CD4-positive, CD25-positive, alpha-beta regulatory T cell (primary cell): ENCODE data around the gene GH2. TPM values are rescaled to one million over a fixed set of nuclear protein-coding genes. Genes with fewer than 3 reads are reported as not detected.

Experiments
- ATAC-seq, 2 donors: fragments of 150-1000 bp; cut with Tn5 transposase; one replicate each; pipeline ENCODE4 v1.10.0; 2021; ENCODE audit warnings: low read depth in 2 of 2, moderate number of reproducible peaks in 2 of 2, moderate library complexity in 1 of 2
- DNase-seq, 3 donors: peaks; one replicate each; pipeline versions ENCODE4 v3.0.0 to v3.0.0-alpha.2; 2012 to 2022; ENCODE audit warnings: mixed read lengths in 1 of 3
- H3K27ac ChIP-seq: one replicate; pipeline ENCODE4 v1.7.0; 2013; ENCODE audit warnings: mild to moderate bottlenecking, low read length; ENCODE audit not compliant: insufficient read depth, poor library complexity, severe bottlenecking
- H3K27me3 ChIP-seq: one replicate; pipeline ENCODE4 v1.7.0; 2013; ENCODE audit warnings: low read length; ENCODE audit not compliant: control insufficient read depth, insufficient read depth
- H3K36me3 ChIP-seq: one replicate; pipeline ENCODE4 v1.7.0; 2013; ENCODE audit warnings: mild to moderate bottlenecking, low read length, moderate library complexity; ENCODE audit not compliant: control insufficient read depth, insufficient read depth
- H3K4me1 ChIP-seq: 2 replicates; pipeline ENCODE4 v1.7.0; 2013; ENCODE audit warnings: mild to moderate bottlenecking, low read length; ENCODE audit not compliant: insufficient read depth, control insufficient read depth, poor library complexity, severe bottlenecking
- H3K4me3 ChIP-seq: one replicate; pipeline ENCODE4 v1.7.0; 2013; ENCODE audit warnings: low read depth, mild to moderate bottlenecking, low read length, moderate library complexity
- H3K9me3 ChIP-seq, 2 experiments: 1 replicate in 1 of 2; 2 replicates in 1 of 2; pipeline ENCODE4 v1.7.0; 2013; ENCODE audit warnings: low read length in 2 of 2, mild to moderate bottlenecking in 1 of 2, moderate library complexity in 1 of 2; ENCODE audit not compliant: control insufficient read depth in 2 of 2
- H3K27ac Mint-ChIP-seq, 3 donors: one replicate each; pipeline ENCODE4 v1.8.0; 2020 to 2022; ENCODE audit warnings: mild to moderate bottlenecking in 3 of 3, mixed read lengths in 3 of 3, moderate library complexity in 2 of 3
- H3K27me3 Mint-ChIP-seq: one replicate; pipeline ENCODE4 v1.8.0; 2022; ENCODE audit warnings: mild to moderate bottlenecking, mixed read lengths
- H3K36me3 Mint-ChIP-seq: one replicate; pipeline ENCODE4 v1.8.0; 2020; ENCODE audit warnings: mixed read lengths
- H3K4me1 Mint-ChIP-seq, 4 donors: one replicate each; pipeline ENCODE4 v1.8.0; 2020 to 2022; ENCODE audit warnings: mixed read lengths in 4 of 4, mild to moderate bottlenecking in 1 of 4
- H3K4me3 Mint-ChIP-seq, 4 donors: one replicate each; pipeline ENCODE4 v1.8.0; 2020 to 2022; ENCODE audit warnings: mild to moderate bottlenecking in 4 of 4, mixed read lengths in 4 of 4, moderate library complexity in 3 of 4
- H3K9me3 Mint-ChIP-seq, 7 donors: one replicate each; pipeline ENCODE4 v1.8.0; 2020 to 2022; ENCODE audit warnings: mixed read lengths in 7 of 7, mild to moderate bottlenecking in 3 of 7, moderate library complexity in 2 of 7
- polyA plus RNA-seq, 4 donors: library from polyadenylated mRNA; unstranded; fragments of 300-500 nt; fragmentation: Illumina TruSeq; gene quantifications; one replicate each; pipeline ENCODE4 v1.2.3, GENCODE V29; 2021
- total RNA-seq: library from RNA; stranded (reverse); gene quantifications from one replicate; pipeline ENCODE4 v1.2.3, GENCODE V29; 2022

GH2 gene
- total RNA-seq (not detected), polyA plus RNA-seq (not detected)

GRCh38 chr17:63881935-63882601 is at the start of gene GH2:
Gene GH2, minus strand, starts transcription at chr17:63881944. Its CDS starts 143 bp downstream, at chr17:63881801.
- no peak within 1 kb of the TSS for H3K4me3 Mint-ChIP-seq
- peak within 1 kb of the TSS in 1 of 3 donors; percentile 76 for H3K27ac Mint-ChIP-seq
- H3K4me3 ChIP-seq: no peak within 1 kb of the TSS
- H3K27me3 Mint-ChIP-seq: peaks cover 18% of the 10 kb centered on the region
- H3K36me3 Mint-ChIP-seq: no peaks in the 10 kb centered on the region
- H3K9me3 Mint-ChIP-seq: no peaks in the 10 kb centered on the region
- peak; percentile 44 to 55 (median 51) for DNase-seq
- no peaks in the 10 kb centered on the region for H3K9me3 ChIP-seq
- peak; percentile 83 to 88 for ATAC-seq
- H3K36me3 ChIP-seq: no peaks in the 10 kb centered on the region
- no peak within 1 kb of the TSS for H3K27ac ChIP-seq
- H3K4me1 Mint-ChIP-seq: peaks cover 0 to 4% (median 0%) of the 10 kb centered on the region in 4 donors
- H3K4me1 ChIP-seq: no peaks in the 10 kb centered on the region
- H3K27me3 ChIP-seq: no peaks in the 10 kb centered on the region

GRCh38 chr17:63930951-63931575 is 49.3 kb upstream of the GH2 start:
- DNase-seq (peak; percentile 53 to 83 (median 61)), ATAC-seq (peak; percentile 69 to 75)
- H3K27me3 ChIP-seq: no peaks in the 10 kb centered on the region
- peak overlapping the region; percentile 92 to 98 (median 93) for H3K4me3 Mint-ChIP-seq
- H3K4me1 Mint-ChIP-seq: peaks cover under 1 to 30% (median 19%) of the 10 kb centered on the region in 4 donors
- no peaks in the 10 kb centered on the region for H3K27me3 Mint-ChIP-seq
- peak overlapping the region; percentile 70 for H3K4me3 ChIP-seq
- H3K36me3 Mint-ChIP-seq: no peaks in the 10 kb centered on the region
- peaks cover 13% of the 10 kb centered on the region for H3K36me3 ChIP-seq
- no peaks in the 10 kb centered on the region for H3K9me3 ChIP-seq
- H3K9me3 Mint-ChIP-seq: no peaks in the 10 kb centered on the region
- H3K27ac Mint-ChIP-seq: peak overlapping the region; percentile 92 to 94 (median 92)
- peak overlapping the region; percentile 62 for H3K27ac ChIP-seq
- peaks cover 26% of the 10 kb centered on the region for H3K4me1 ChIP-seq

GRCh38 chr17:63929860-63930766 is 48.4 kb upstream of the GH2 start:
- DNase-seq: no peak
- peak overlapping the region; percentile 41 for H3K4me3 ChIP-seq
- peak overlapping the region; percentile 62 for H3K27ac ChIP-seq
- no peaks in the 10 kb centered on the region for H3K27me3 ChIP-seq
- peaks cover 26% of the 10 kb centered on the region for H3K4me1 ChIP-seq
- Mint-ChIP-seq H3K9me3 (no peaks in the 10 kb centered on the region), H3K27ac (peak overlapping the region; percentile 82 to 94 (median 92)), H3K27me3 (no peaks in the 10 kb centered on the region), H3K4me1 (peaks cover 0 to 30% (median 19%) of the 10 kb centered on the region in 4 donors), H3K4me3 (peak overlapping the region; percentile 92 to 98 (median 93)), H3K36me3 (no peaks in the 10 kb centered on the region)
- ATAC-seq: no peak
- H3K36me3 ChIP-seq: peaks cover 13% of the 10 kb centered on the region
- H3K9me3 ChIP-seq: no peaks in the 10 kb centered on the region

GRCh38 chr17:63928966-63929695 is 47.4 kb upstream of the GH2 start:
- peak overlapping the region in 1 of 3 donors; percentile 71 for H3K27ac Mint-ChIP-seq

GRCh38 chr17:63928172-63928666 is 46.5 kb upstream of the GH2 start:
- no peaks in the 10 kb centered on the region for H3K27me3 Mint-ChIP-seq
- no peak overlapping the region for H3K27ac Mint-ChIP-seq
- H3K4me1 Mint-ChIP-seq: peaks cover 0 to 29% (median 19%) of the 10 kb centered on the region in 4 donors
- Histone ChIP-seq H3K36me3 (peaks cover 13% of the 10 kb centered on the region), H3K9me3 (no peaks in the 10 kb centered on the region), H3K4me1 (peaks cover 26% of the 10 kb centered on the region), H3K27ac (no peak overlapping the region), H3K4me3 (no peak overlapping the region), H3K27me3 (no peaks in the 10 kb centered on the region)
- H3K4me3 Mint-ChIP-seq: peak overlapping the region in 1 of 4 donors; percentile 71
- no peaks in the 10 kb centered on the region for H3K36me3 Mint-ChIP-seq
- ATAC-seq: no peak
- no peak for DNase-seq
- no peaks in the 10 kb centered on the region for H3K9me3 Mint-ChIP-seq

More at GRCh38 chr17:63928966-63929695, 47.4 kb upstream of the GH2 start:
- Histone ChIP-seq H3K4me1 (peaks cover 26% of the 10 kb centered on the region), H3K9me3 (no peaks in the 10 kb centered on the region), H3K36me3 (peaks cover 13% of the 10 kb centered on the region), H3K4me3 (no peak overlapping the region), H3K27ac (no peak overlapping the region), H3K27me3 (no peaks in the 10 kb centered on the region)
- Mint-ChIP-seq H3K4me1 (peaks cover 0 to 30% (median 19%) of the 10 kb centered on the region in 4 donors), H3K4me3 (peak overlapping the region in 2 of 4 donors; percentile 48 to 54), H3K36me3 (no peaks in the 10 kb centered on the region), H3K27me3 (no peaks in the 10 kb centered on the region), H3K9me3 (no peaks in the 10 kb centered on the region)
- DNase-seq (no peak), ATAC-seq (no peak)

- peaks cover 24% of the 10 kb centered on the region for H3K4me1 ChIP-seq
- no peak overlapping the region for H3K27ac ChIP-seq
Measured at GRCh38 chr17:63927464-63928171, 45.9 kb upstream of the GH2 start.

More at GRCh38 chr17:63927464-63928171, 45.9 kb upstream of the GH2 start:
- Histone ChIP-seq H3K36me3 (peaks cover 13% of the 10 kb centered on the region), H3K4me3 (no peak overlapping the region), H3K9me3 (no peaks in the 10 kb centered on the region), H3K27me3 (no peaks in the 10 kb centered on the region)
- H3K9me3 Mint-ChIP-seq: no peaks in the 10 kb centered on the region
- DNase-seq: no peak
- no peak overlapping the region for H3K27ac Mint-ChIP-seq
- H3K27me3 Mint-ChIP-seq: no peaks in the 10 kb centered on the region
- ATAC-seq: no peak
- no peaks in the 10 kb centered on the region for H3K36me3 Mint-ChIP-seq
- peak overlapping the region in 2 of 4 donors; percentile 4 to 44 for H3K4me3 Mint-ChIP-seq
- H3K4me1 Mint-ChIP-seq: peaks cover 0 to 25% (median 16%) of the 10 kb centered on the region in 4 donors
